Body of pancreas (tissue), 4 donors: ENCODE results near the gene PITRM1. TPM values are rescaled to one million over a fixed set of nuclear protein-coding genes. Genes with fewer than 3 reads are reported as not detected.

Source experiments
- ATAC-seq: fragments of 150-250 bp; one replicate; pipeline ENCODE4 v1.9.1; 2016
- DNase-seq, 4 donors: peaks; one replicate each; pipeline ENCODE4 v3.0.0-alpha.2; 2019
- H3K27ac ChIP-seq, 4 donors: fragments of 200-600 bp; sonication (generic); 1 replicate in 3 of 4; 2 replicates in 1 of 4; pipeline versions ENCODE4 v1.5.1 to v1.6.1; 2016 to 2019; ENCODE audit warnings: mild to moderate bottlenecking in 1 of 4, mixed read lengths in 1 of 4, moderate library complexity in 1 of 4
- H3K27me3 ChIP-seq, 2 donors: fragments of 200-600 bp; sonication (generic); one replicate each; pipeline ENCODE4 v1.6.0; 2016; ENCODE audit warnings: mild to moderate bottlenecking in 1 of 2
- H3K36me3 ChIP-seq, 2 donors: fragments of 200-600 bp; sonication (generic); replicated peaks in 1 of 2; 2 replicates each; pipeline ENCODE4 v1.5.1; 2016; ENCODE audit warnings: low read depth in 2 of 2; ENCODE audit not compliant: insufficient read depth in 1 of 2
- H3K4me1 ChIP-seq: fragments of 200-600 bp; sonication (generic); one replicate; pipeline ENCODE4 v1.6.0; 2016
- H3K4me3 ChIP-seq, 2 donors: fragments of 200-600 bp; sonication (generic); 1 replicate in 1 of 2; 2 replicates in 1 of 2; pipeline ENCODE4 v1.5.1; 2016 to 2019
- H3K9me3 ChIP-seq, 3 donors: fragments of 200-600 bp; sonication (generic); 1 replicate in 2 of 3; 2 replicates in 1 of 3; pipeline ENCODE4 v1.5.1; 2016
- CTCF ChIP-seq, 7 experiments: fragments of 450-650 bp in 4 of 7; fragments of 200-600 bp in 3 of 7; sonication (generic) in 3 of 7; IDR thresholded peaks; one replicate each; pipeline ENCODE4 v1.5.1; 2016 to 2019; ENCODE audit warnings: antibody characterized with exemption in 7 of 7
- POLR2A ChIP-seq, 3 donors: fragments of 450-650 bp; IDR thresholded peaks; one replicate each; pipeline ENCODE4 v1.6.1; 2016; ENCODE audit warnings: antibody characterized with exemption in 3 of 3, mild to moderate bottlenecking in 2 of 3
- WGBS, 2 donors: methylation state at CpG; one replicate each; pipeline ENCODE4 v1.1.5; 2017; 5-methylcytosine and 5-hydroxymethylcytosine counted together
- intact Hi-C: fragments of 100-400 bp; cut with DNase I; formaldehyde crosslinking; loops from one replicate; pipeline ENCODE4 v1.15.1; 2023
- total RNA-seq, 2 donors: library from RNA; depleted of rRNA; stranded (reverse); fragments of >200 nt; gene quantifications; one replicate each; pipeline ENCODE4 v1.1.0, GENCODE V29; 2016

The PITRM1 gene
- total RNA-seq, 2 donors from 2014 or later, result 34.9 to 45.4 TPM

GRCh38 chr10:3169673-3170072 lies 2.9 kb downstream of the PITRM1 start:
- Histone ChIP-seq H3K27me3 (no peaks in the 10 kb centered on the region), H3K27ac (no peak overlapping the region), H3K4me1 (peaks cover 12% of the 10 kb centered on the region), H3K4me3 (no peak overlapping the region), H3K9me3 (no peaks in the 10 kb centered on the region), H3K36me3 (peaks cover 6 to 14% of the 10 kb centered on the region in 2 donors)
- ATAC-seq (no peak), DNase-seq (no peak)
- intact Hi-C loops, result no loop called here
- 82 to 93% methylated on average over 10 of the region's 10 CpGs for WGBS, 2 donors
- no peak for TF ChIP-seq CTCF (IDR thresholded peaks at IDR 0.05)
- TF ChIP-seq POLR2A (IDR thresholded peaks at IDR 0.05), result no peak

- H3K9me3 ChIP-seq, result no peaks in the 10 kb centered on the region
- H3K27me3 ChIP-seq, result no peaks in the 10 kb centered on the region
- peaks cover 12% of the 10 kb centered on the region for H3K4me1 ChIP-seq
- WGBS, 2 donors, result 77% methylated on average over 10 of the region's 10 CpGs
- TF ChIP-seq CTCF (IDR thresholded peaks at IDR 0.05) (no peak), POLR2A (IDR thresholded peaks at IDR 0.05) (no peak)
- intact Hi-C loops, result no loop called here
- DNase-seq (no peak), ATAC-seq (no peak)
- no peak overlapping the region for H3K4me3 ChIP-seq
- no peak overlapping the region for H3K27ac ChIP-seq
- H3K36me3 ChIP-seq, result peaks cover 6 to 15% of the 10 kb centered on the region in 2 donors
Observed at GRCh38 chr10:3169271-3169670, 3.3 kb downstream of the PITRM1 start.

- Histone ChIP-seq H3K36me3 (peaks cover 19 to 20% of the 10 kb centered on the region in 2 donors), H3K27me3 (no peaks in the 10 kb centered on the region), H3K9me3 (no peaks in the 10 kb centered on the region), H3K4me1 (peaks cover 12% of the 10 kb centered on the region), H3K27ac (no peak overlapping the region), H3K4me3 (no peak overlapping the region)
- ATAC-seq (no peak), DNase-seq (no peak)
- WGBS, 2 donors, result 87 to 93% methylated on average over 21 of the region's 21 CpGs
- TF ChIP-seq CTCF (IDR thresholded peaks at IDR 0.05), result no peak
- no peak for TF ChIP-seq POLR2A (IDR thresholded peaks at IDR 0.05)
- intact Hi-C loops, result no loop called here
Observed at GRCh38 chr10:3167611-3168330, 4.8 kb downstream of the PITRM1 start.

DNA sequence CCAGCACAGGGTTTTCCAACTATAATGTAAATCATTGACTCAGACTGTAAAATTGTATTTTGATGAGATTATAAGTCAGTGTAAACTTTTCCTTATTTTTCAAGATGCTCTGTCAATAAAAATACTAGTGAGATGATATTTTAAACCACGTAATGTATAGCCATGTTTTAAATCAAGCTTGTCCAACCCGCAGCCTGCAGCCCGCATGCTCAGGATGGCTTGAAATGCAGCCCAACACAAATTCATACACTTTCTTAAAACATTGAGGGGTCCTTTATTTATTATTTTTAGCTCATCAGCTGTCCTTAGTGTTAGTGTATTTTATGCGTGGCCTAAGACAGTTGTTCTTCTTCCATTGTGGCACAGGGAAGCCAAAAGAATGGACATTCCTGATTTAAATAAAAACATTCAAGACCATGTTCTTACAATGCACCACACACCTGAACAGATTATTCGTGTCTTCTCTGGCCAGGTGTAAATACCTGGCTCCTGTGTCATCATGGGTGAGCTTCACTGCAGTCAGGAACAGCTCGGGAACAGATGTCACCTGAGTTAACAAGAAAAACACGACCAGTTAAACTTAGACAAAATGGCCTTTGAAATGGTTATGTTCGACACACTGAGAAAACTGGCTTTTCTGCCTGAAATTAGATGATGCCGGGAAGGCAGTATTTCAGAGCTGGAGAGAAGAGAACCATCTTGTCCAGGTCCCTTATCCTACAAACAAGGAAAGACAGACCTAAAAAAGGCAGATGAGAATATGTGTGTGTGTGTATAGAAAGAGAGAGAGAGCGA lies 5.9 kb downstream of the PITRM1 start:
- peaks cover 19 to 25% of the 10 kb centered on the region in 2 donors for H3K36me3 ChIP-seq
- DNase-seq (no peak), ATAC-seq (no peak)
- no peaks in the 10 kb centered on the region for H3K9me3 ChIP-seq
- 74 to 84% methylated on average over 10 of the region's 10 CpGs for WGBS, 2 donors
- no peak overlapping the region for H3K4me3 ChIP-seq
- TF ChIP-seq CTCF (IDR thresholded peaks at IDR 0.05), result no peak
- no peak for TF ChIP-seq POLR2A (IDR thresholded peaks at IDR 0.05)
- no peaks in the 10 kb centered on the region for H3K27me3 ChIP-seq
- no peak overlapping the region for H3K27ac ChIP-seq
- intact Hi-C loops, result no loop called here
- H3K4me1 ChIP-seq, result peaks cover 11% of the 10 kb centered on the region
